Measurements from ENCODE around the gene TAF5L.
A peak's percentile ranks its signal among the peaks of the same experiment; 100 is the strongest.
"Not testable (repeated sequence)": the region's sequence is repeated elsewhere in the genome, so short reads cannot be mapped to it uniquely, and the experiment has no call there.

The TAF5L gene

DNA sequence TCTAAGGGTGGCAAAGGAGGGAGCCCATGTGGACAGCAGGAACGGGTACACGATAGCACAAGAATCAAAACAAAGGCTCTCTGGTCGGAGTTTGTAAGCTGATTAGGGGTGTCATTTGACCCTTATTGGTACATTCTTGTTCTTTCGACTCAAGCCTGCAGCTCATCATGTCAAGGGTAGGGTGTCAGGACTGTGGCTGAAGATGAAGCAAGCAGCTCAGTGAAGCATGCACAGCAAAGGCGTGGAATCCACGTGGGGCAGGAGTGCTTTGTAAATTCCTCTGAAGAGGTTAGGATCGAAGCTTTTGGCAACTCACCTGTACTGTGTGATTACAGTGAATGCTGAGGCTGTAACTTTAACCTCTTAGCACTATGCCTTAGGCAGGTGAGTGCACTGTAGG, 62.7 kb downstream of the TAF5L start:
- no peak for DNase-seq

DNA sequence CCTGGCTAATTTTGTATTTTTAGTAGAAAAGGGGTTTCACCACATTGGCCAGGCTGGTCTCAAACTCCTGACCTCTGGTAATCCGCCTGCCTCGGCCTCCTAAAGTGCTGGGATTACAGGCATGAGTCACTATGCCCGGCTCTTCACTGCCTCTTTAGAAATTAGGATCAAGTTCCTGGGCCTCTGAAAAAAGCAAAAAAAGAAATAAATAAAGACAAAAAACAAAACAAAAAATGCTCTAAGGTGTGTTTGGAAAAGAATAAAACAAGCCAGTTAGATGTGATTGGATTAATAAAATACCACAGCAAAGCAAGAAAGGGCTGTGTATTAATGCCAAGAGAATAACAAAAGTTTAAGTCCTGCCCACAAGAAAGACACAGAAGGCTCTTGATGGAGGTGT, 63.2 kb downstream of the TAF5L start:
- no peak for DNase-seq

DNA sequence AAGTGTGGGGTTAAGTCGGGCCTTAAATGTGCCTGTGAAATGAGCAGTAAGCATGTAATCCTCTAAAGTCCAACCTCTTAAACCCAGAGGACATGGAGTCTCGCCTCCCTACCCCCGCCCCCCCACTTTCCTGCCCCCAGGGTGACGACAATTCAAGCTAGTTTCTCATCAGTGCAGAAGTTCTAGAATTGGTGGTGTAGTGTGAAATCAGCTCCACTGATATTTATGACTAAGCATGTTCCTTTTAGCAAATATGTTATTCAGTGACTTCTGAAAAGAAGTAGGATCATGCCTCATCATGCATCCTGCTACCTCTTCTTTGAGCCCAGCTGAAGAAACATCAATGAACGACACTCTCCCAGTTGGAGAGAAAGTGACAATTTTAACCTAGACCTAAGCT, 64.8 kb downstream of the TAF5L start:
- DNase-seq = no peak

DNA sequence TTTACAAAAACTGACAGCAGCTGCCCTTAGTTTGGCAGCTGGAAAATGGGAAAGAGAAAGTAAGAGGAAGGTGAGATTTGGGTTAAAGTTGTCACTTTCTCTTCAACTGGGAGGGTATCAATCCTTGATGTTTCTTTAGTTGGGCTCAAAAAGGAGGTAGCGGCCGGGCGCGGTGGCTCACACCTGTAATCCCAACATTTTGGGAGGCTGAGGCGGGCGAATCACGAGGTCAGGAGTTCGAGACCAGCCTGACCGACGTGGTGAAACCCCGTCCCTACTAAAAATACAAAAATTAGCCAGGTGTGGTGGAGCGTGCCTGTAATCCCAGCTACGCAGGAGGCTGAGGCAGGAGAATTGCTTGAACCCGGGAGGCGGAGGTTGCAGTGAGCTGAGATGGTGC, 65.8 kb downstream of the TAF5L start:
- DNase-seq = not testable (repeated sequence)

DNA sequence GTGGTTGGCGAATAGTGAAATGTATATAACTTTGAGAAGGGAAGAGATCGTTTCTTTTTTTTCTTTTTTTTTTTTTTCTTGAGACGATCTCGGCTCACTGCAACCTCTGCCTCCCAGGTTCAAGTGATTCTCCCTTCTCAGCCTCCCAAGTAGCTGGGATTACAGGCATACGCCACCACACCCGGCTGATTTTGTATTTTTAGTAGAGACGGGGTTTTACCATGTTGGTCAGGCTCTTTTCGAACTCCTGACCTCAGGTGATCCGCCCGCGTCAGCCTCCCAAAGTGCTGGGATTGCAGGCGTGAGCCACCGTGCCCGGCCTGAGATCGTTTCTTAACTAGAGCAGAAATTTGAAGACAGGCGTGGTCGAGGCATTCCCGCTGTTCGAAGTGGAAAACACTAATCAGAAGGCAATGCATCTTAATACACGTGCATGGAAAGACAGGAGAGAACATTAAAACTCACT, 66.6 kb downstream of the TAF5L start:
- DNase-seq = not testable (repeated sequence)

DNA sequence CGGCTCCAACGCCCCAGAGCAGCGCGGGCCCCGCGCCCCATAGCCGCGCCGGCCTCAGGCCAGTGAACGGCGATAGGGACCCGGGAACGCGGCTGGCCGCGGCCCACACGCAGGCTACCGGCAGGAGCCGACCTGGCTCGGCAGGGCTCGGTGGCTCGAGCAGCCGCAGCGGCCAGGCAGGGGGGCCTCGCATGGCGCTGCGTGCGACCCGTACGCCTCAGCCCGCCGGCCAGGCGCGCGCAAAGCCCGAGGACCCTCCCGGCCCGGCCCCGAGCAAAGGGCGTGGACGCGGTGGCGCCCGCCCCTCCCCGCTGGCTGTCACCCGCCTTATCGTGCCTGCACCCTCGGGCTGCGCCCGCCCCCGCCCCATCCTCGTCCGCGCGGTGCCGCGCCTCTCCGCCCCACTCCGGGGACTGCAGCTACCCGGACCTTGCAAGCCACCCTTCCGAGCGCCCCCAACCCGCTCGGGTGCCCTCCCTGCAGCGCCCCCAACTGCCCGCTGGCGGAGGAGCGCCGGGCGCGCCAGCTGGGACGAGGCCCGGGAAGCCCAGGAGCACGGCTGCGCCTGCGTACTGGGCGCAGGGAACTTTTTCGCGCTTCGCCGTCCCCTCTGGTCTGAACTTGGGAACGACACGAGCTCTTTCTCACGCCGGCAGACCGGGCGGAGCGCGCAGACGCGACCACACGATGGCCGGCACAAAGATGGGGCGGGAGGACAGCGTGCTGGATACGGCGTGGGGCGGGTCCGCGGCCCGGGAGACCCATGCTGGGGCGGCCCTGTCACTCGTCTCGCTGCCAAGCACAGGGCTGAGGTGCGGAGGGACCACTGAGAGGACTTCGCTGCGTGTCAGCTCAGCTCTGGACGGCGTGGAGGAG, 67.2 kb downstream of the TAF5L start, which contains the start of gene ABCB10:
ABCB10 (minus strand) TSS at position 248 of the 876 bp plus-strand sequence; CDS start at position 193, 55 bp downstream.
- DNase-seq = peak; percentile 97

DNA sequence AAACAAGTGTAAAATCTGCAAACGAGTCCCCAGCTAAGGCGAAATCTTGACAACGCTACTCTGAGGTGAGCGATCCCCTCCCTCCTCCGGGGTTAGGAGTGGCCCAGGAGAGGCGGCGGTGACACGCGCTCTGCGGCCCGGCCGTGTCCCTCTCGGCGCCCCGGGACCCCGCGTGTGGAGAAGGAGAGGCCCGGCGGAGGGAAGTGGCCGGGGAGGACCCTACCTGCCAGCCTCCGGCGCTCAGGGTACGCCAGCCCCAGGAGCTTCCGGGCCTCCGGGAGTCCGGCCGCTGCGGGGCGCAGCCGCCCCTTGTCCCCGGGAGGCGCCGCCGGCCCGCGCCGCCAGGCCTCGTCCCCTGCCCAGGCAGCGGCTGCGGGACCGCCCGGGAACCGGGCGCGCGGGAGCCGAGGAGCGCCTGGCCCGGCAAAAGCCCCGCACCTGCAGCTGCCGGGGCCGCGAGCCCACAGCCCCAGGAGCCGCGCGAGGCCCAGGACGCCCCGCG, 68.0 kb downstream of the TAF5L start:
- peak; percentile 38 for DNase-seq

DNA sequence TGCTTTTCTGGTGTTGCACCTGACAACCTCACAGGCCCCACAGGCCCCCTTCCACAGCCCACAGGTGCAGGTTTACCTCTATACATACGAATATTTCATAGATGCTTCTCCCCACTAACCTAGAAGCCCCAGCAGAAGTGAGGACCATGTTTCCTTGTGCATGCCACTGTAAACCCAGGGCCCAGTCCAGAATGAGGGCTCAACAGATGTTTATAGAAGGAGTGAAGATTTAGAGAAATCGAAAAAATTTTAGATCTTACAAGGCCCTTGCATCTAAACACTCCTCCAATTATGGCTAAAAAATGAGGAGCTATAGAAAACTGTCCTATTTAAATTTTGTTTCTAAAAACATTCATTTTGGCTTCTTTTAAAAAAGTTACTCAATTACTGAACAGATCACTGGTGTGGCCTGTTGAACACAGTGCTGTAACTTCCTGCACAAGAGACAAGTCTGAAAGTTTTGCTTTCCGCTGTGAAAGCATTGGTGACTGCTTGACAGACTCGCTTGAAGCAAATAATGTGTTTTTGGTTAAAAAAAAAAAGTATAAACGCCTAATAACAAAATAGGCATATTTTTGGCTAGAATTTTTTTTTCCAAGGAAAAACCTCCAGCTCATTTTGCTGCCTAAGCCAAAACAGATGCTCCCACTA, 68.6 kb downstream of the TAF5L start:
- peak; percentile 15 for DNase-seq

DNA sequence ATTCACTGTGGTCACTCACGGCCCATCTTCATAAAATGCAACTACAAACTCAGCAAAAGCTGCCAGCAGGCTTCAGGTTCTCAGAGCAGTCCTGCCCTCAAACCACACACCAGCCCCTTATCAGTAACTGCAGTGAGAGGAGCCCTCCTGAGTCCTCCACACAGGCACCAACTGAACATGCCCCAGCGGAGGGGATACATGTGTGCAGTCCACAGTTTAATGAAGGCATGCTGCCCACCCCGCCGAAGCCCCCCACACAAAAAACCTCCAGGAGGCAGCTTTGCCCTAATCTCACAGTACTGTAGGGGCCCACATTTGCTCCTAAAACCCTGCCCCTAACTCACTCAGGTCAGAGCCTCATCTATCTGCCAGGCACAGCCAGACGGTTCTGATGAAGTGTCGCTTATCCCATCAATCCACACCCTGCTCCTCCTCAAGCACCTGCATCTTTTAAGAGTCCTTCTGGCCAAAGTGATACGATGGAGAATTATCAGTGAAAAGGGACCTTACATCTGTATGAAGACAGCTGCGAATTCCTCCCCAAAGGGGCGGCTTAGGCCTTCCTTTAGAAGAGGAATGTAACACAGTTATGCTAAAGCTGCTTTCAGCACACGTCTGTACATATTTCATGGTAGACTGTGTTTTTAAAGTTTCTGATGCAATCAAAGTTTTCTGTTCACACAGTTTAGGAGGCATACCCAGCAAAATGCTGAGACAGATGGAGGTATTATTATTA, 70.9 kb downstream of the TAF5L start:
- peak; percentile 49 for DNase-seq

DNA sequence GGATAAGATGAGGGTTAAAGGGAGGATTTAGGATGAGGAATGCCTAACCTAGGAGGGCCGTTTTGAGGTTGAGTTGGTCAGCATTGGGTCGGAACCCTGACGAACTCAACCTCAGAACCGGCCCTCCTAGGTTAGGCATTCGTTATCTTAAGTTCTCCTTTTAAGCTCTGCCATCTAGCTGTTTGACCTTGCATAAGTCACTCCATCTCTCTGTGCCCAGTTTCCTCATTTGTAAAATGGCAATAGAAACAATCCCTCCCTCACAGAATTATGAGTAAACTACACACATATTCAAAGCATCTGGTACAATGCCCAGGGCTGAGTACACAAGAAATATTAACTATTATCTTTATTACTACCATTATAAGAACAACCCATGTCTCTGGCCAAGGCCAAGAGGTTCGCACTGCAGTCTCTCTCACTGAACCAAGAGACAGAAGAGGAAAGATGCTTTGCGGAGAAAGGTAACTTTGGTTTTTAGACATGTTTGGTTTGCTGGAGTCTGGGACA, 72.2 kb downstream of the TAF5L start:
- DNase-seq = no peak

DNA sequence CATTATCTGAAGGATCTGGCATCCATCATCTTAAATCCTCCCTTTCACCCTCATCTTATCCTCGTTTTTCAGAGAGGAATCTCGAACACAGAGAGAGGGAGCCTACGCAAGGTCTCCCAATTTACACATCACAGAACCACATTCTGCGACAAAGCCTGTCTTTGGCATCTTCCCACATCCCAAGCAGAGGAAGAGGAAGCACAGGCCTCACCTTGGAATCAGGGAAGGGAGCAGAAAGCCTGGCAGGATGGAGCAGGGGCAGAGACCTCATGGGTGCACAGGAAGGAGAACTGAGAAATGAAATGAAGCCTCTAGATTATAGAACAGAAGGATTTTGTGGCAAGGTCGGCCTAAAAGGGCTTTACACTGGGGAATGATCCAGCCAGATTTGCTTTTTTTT, 73.2 kb downstream of the TAF5L start:
- DNase-seq = no peak

DNA sequence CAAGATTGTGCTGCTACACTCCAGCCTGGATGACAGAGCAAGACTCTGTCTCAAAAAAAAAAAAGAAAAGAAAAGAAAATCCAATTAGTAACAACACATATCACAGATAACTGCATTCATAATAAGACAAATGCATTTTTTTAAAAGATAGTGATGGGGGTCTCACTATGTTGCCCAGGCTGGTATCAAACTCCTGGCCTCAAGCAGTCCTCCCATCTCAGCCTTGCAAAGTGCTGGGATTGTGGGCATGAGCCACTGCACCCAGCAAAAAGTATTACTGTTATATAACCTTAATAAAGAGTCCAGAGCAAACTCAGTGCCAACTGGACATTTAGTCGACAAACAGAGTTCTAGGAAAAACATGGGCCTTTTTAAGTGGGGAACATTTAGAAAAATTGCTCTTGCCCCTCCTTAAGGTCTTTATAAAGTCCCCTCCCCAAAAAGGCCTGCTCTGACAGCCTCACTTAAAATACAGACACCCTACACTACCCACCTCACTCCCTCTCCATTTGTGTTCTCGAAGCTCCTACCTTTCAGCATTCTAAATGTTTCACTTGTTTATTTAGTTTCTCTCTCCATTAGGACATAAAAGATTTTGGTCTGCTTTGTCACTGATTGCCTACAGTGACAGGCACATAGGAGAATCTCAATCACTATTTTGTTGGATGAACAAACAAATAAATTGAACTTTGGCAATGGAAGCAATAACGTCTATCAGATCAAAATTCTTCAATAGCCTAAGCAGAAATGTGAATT, 74.9 kb downstream of the TAF5L start:
- no peak for DNase-seq

DNA sequence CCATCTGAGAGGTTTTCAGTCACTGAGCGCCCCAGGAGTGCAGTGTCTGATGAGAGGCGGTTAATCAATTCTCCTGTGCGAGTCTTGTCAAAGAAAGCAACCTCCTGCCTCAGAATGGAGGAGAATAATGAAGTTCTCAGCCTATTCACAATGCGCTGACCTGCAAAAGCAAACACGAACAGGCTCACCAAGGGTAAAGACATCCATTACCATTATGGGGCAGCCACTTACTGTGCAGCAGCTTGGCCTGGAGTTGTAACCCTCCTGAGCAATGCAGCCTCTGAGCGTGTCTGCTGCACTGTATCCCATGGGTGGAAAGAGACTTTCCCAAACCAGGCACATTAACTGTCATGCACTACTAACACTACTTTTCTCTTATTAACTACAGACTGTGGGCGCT, 78.4 kb downstream of the TAF5L start:
- DNase-seq = no peak

DNA sequence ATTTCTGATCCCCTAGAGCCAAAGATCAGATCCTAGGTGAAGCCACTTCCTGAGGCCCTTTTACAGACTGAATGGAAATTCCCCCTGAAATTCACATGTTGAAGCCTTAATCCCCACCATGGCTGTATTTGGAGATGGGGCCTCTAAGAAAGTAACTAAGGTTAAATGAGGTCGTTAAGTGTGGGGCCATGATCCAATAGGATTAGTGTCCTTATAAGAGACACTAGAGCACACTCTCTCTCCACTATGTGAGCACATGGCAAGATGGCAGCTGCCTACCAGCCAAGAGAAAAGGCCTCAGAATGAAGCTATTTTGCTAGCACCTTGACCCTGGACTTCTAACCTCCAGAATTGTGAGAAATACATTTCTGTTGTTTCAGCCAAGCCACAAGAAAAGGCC, 81.3 kb downstream of the TAF5L start:
- DNase-seq = no peak

Data from fibroblast of skin of right biceps (primary cell).